Endothelial cell of umbilical vein (primary cell): Measurements from ENCODE around the gene DDX23. TPM values are rescaled to one million over a fixed set of nuclear protein-coding genes. Genes with fewer than 3 reads are reported as not detected.

Experiments used
- BruUV-seq: library from RNA; stranded (reverse); fragments of 400-500 nt; replicated peaks from 2 replicates; lab custom pipeline; 2021; lab: Mats Ljungman, UMichigan
- CTCF ChIA-PET: fragments of 300-600, 350-600 bp; sonication (Branson Sonifier 250); formaldehyde crosslinking; loops from one replicate; lab custom pipeline; 2021; ENCODE audit warnings: antibody characterized with exemption, inconsistent platforms; lab: Charles Lee
- POLR2A ChIA-PET: fragments of 300-600, 350-600 bp; sonication (Branson Sonifier 250); formaldehyde crosslinking; loops from one replicate; lab custom pipeline; 2021; ENCODE audit warnings: antibody characterized with exemption, inconsistent platforms; lab: Charles Lee
- DNase-seq: peaks from one replicate; pipeline ENCODE4 v3.0.0-alpha.2; 2011; ENCODE audit warnings: low read depth, low spot score
- FAIRE-seq: peaks from 2 replicates; lab custom pipeline; 2011; peaks lifted over from hg19 to GRCh38; lab: Jason Lieb, UNC
- H2AFZ ChIP-seq: 2 replicates; pipeline ENCODE4 v1.6.0; 2012; ENCODE audit warnings: low read depth, low read length, control low read depth, inconsistent platforms
- H3K27ac ChIP-seq: 2 replicates; pipeline ENCODE4 v1.5.1; 2011; ENCODE audit warnings: low read depth, mild to moderate bottlenecking, control low read depth, low read length, moderate library complexity; ENCODE audit not compliant: insufficient read depth
- H3K27me3 ChIP-seq, 2 experiments: 2 replicates each; pipeline versions ENCODE4 v1.6.0 to v1.6.1; 2011; ENCODE audit warnings: low read length in 2 of 2, mixed read lengths in 1 of 2; ENCODE audit not compliant: control insufficient read depth in 2 of 2, insufficient read depth in 2 of 2
- H3K36me3 ChIP-seq, 2 experiments: 2 replicates in 1 of 2; 3 replicates in 1 of 2; pipeline ENCODE4 v1.5.1; 2011; ENCODE audit warnings: low read length in 2 of 2, mild to moderate bottlenecking in 1 of 2, moderate library complexity in 1 of 2; ENCODE audit not compliant: control insufficient read depth in 2 of 2, insufficient read depth in 2 of 2; ENCODE audit errors: extremely low read depth in 1 of 2
- H3K4me1 ChIP-seq: 3 replicates; pipeline ENCODE4 v1.5.1; 2011; ENCODE audit warnings: mild to moderate bottlenecking, low read length; ENCODE audit not compliant: control insufficient read depth, insufficient read depth; ENCODE audit errors: extremely low read depth
- H3K4me2 ChIP-seq: 2 replicates; pipeline ENCODE4 v1.6.1; 2011; ENCODE audit warnings: low read length, control low read depth, mixed read lengths; ENCODE audit not compliant: insufficient read depth
- H3K4me3 ChIP-seq, 3 experiments: fragments of 200-600 bp in 1 of 3; sonication (generic), shearing (Covaris generic) in 1 of 3; replicated peaks in 1 of 3; 2 replicates each; pipeline ENCODE4 v1.5.1; 2011 to 2016; ENCODE audit warnings: control low read depth in 3 of 3, low read length in 3 of 3, mild to moderate bottlenecking in 2 of 3, inconsistent platforms in 1 of 3, low read depth in 1 of 3, moderate library complexity in 1 of 3; ENCODE audit not compliant: insufficient read depth in 1 of 3
- H3K79me2 ChIP-seq: 2 replicates; pipeline ENCODE4 v1.6.0; 2012; ENCODE audit warnings: low read length, inconsistent platforms; ENCODE audit not compliant: control insufficient read depth, insufficient read depth
- H3K9ac ChIP-seq: replicated peaks from 2 replicates; pipeline ENCODE3; 2011; ENCODE audit warnings: low read length, control low read depth; ENCODE audit not compliant: insufficient read depth; ENCODE audit errors: extremely low read depth
- H3K9me1 ChIP-seq: replicated peaks from 3 replicates; pipeline ENCODE4 v1.6.0; 2011; ENCODE audit warnings: mild to moderate bottlenecking, low read length; ENCODE audit not compliant: control insufficient read depth, insufficient read depth; ENCODE audit errors: extremely low read depth
- H3K9me3 ChIP-seq: replicated peaks from 2 replicates; pipeline ENCODE4 v1.5.1; 2012; ENCODE audit warnings: low read length, inconsistent platforms; ENCODE audit not compliant: control insufficient read depth, insufficient read depth
- H4K20me1 ChIP-seq: replicated peaks from 2 replicates; pipeline ENCODE3; 2011; ENCODE audit warnings: mild to moderate bottlenecking, low read length; ENCODE audit not compliant: control insufficient read depth, insufficient read depth; ENCODE audit errors: extremely low read depth
- EZH2 ChIP-seq: IDR thresholded peaks from 2 replicates; pipeline ENCODE4 v1.6.1; 2012; ENCODE audit warnings: borderline replicate concordance, low read depth, mild to moderate bottlenecking, moderate library complexity, low read length, inconsistent platforms; ENCODE audit not compliant: severe bottlenecking
- GATA2 ChIP-seq: IDR thresholded peaks from 2 replicates; pipeline ENCODE4 v1.7.0; 2011; ENCODE audit warnings: low read depth, mild to moderate bottlenecking, moderate library complexity, mixed read lengths, low read length; ENCODE audit not compliant: insufficient read length, insufficient read depth
- JUN ChIP-seq: IDR thresholded peaks from 2 replicates; pipeline ENCODE4 v1.6.1; 2011; ENCODE audit warnings: borderline replicate concordance, low read depth; ENCODE audit not compliant: insufficient read length, insufficient read depth
- MYC ChIP-seq: IDR thresholded peaks from one replicate; pipeline ENCODE4 v1.6.1; 2011; ENCODE audit warnings: mild to moderate bottlenecking, low read depth, low read length
- POLR2A ChIP-seq: IDR thresholded peaks from 2 replicates; pipeline ENCODE4 v1.6.1; 2012; ENCODE audit warnings: low read depth, mild to moderate bottlenecking, control low read depth, low read length
- POLR2AphosphoS5 ChIP-seq: IDR thresholded peaks from 2 replicates; pipeline ENCODE4 v1.6.1; 2012; ENCODE audit warnings: low read depth, mild to moderate bottlenecking, control low read depth, low read length, moderate library complexity; ENCODE audit not compliant: insufficient read depth
- dilution Hi-C: fragments of 300-500 bp; cut with MboI; formaldehyde crosslinking; loops from one replicate; pipeline ENCODE4 v1.15.0; 2019; ENCODE audit warnings: low sequenced_read_pairs; ENCODE audit not compliant: extremely low pct_ligation_motif_present
- intact Hi-C: fragments of 100-400 bp; cut with micrococcal nuclease; formaldehyde crosslinking; loops from one replicate; pipeline ENCODE4 v1.10.0; 2022
- polyA plus RNA-seq, 4 experiments: library from polyadenylated mRNA; depleted of rRNA in 3 of 4; stranded (reverse) in 3 of 4; unstranded in 1 of 4; fragments of >200 nt; gene quantifications; 2 replicates each; pipeline versions ENCODE4 v1.2.1 to v1.2.3, GENCODE V29; 2011 to 2012; ENCODE audit warnings: missing spikeins in 1 of 4
- total RNA-seq: library from RNA; stranded (reverse); gene quantifications from 2 replicates; pipeline ENCODE4 v1.2.3, GENCODE V29; 2021
- TF ChIP-seq, protein P1 (sequence below), 2 donors: IDR thresholded peaks; 1 replicate in 1 of 2; 2 replicates in 1 of 2; pipeline ENCODE4 v1.5.1; 2011; ENCODE audit warnings: low read length in 2 of 2, mild to moderate bottlenecking in 2 of 2, moderate library complexity in 2 of 2, control low read depth in 1 of 2, inconsistent platforms in 1 of 2, low read depth in 1 of 2; ENCODE audit not compliant: insufficient read depth in 1 of 2; ENCODE audit errors: extremely low read depth in 1 of 2
- TF ChIP-seq, protein P2 (sequence below): IDR thresholded peaks from 2 replicates; pipeline ENCODE4 v1.6.1; 2011; ENCODE audit not compliant: insufficient read depth, insufficient read length

DDX23 gene
- total and polyA plus RNA-seq, 2 donors (not counting 3 experiments of a cell fraction or from before 2014, with no cell fraction given) = 56.0 to 107 TPM

DNA sequence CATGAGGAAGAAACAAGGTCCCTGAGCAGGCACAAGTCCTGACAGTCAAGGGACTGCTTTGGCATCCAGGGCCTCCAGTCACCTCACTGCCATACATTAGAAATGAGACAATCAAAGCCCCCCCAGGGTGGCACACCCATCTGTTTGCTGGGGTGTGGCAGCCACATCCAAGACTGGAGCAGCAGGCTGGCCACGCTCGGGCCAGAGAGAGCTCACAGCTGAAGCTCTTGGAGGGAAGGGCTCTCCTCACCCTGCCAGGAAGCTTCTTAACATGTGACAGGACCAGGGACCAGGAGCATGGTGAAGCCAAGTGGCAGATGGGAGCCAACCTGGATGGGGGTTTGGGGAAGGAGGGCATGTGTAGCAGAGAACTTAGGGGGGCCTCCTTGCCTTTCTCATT, 23.7 kb downstream of the DDX23 start:
- CTCF ChIA-PET = interaction anchor here (0.9 to 1.6 kb wide), 3 partner anchors 25 to 76 kb away, joined by 3 to 5 read pairs (median 4); a partner anchor contains a TSS
- TF ChIP-seq POLR2AphosphoS5 (no peak), POLR2A (no peak), GATA2 (no peak), JUN (no peak), MYC (no peak), EZH2 (no peak)
- TF ChIP-seq, protein P1, sequence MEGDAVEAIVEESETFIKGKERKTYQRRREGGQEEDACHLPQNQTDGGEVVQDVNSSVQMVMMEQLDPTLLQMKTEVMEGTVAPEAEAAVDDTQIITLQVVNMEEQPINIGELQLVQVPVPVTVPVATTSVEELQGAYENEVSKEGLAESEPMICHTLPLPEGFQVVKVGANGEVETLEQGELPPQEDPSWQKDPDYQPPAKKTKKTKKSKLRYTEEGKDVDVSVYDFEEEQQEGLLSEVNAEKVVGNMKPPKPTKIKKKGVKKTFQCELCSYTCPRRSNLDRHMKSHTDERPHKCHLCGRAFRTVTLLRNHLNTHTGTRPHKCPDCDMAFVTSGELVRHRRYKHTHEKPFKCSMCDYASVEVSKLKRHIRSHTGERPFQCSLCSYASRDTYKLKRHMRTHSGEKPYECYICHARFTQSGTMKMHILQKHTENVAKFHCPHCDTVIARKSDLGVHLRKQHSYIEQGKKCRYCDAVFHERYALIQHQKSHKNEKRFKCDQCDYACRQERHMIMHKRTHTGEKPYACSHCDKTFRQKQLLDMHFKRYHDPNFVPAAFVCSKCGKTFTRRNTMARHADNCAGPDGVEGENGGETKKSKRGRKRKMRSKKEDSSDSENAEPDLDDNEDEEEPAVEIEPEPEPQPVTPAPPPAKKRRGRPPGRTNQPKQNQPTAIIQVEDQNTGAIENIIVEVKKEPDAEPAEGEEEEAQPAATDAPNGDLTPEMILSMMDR (IDR thresholded peaks at IDR 0.05; ENCODE audit: extremely low read depth in 1 of 2, insufficient read depth in 1 of 2, low read depth in 1 of 2, low read length in 2 of 2) = no peak
- TF ChIP-seq, protein P2, sequence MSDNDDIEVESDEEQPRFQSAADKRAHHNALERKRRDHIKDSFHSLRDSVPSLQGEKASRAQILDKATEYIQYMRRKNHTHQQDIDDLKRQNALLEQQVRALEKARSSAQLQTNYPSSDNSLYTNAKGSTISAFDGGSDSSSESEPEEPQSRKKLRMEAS = no peak
- H3K4me2 ChIP-seq = no peak overlapping the region

More for the DNA sequence above, 23.7 kb downstream of the DDX23 start:
- dilution Hi-C loops (no loop called here), intact Hi-C loops (no loop called here)
- POLR2A ChIA-PET = no interaction called here
- no peak for FAIRE-seq
- BruUV-seq = TSS peak; percentile 35
- H3K36me3 ChIP-seq = peaks cover 15 to 82% of the 10 kb centered on the region in 2 experiments
- no peaks in the 10 kb centered on the region for H3K79me2 ChIP-seq
- no peak for DNase-seq
- no peak overlapping the region for H3K27ac ChIP-seq
- no peaks in the 10 kb centered on the region for H3K4me1 ChIP-seq
- no peaks in the 10 kb centered on the region for H4K20me1 ChIP-seq
- no peak overlapping the region for H3K4me3 ChIP-seq
- no peaks in the 10 kb centered on the region for H3K9me3 ChIP-seq
- H2AFZ ChIP-seq = no peak overlapping the region
- no peaks in the 10 kb centered on the region for H3K27me3 ChIP-seq
- no peak overlapping the region for H3K9ac ChIP-seq
- no peaks in the 10 kb centered on the region for H3K9me1 ChIP-seq
